ENCODE measurements around the gene HUWE1.
"Not testable (repeated sequence)": the region's sequence is repeated elsewhere in the genome, so short reads cannot be mapped to it uniquely, and the experiment has no call there.

HUWE1 gene

GRCh38 chrX:53723381-53723780 is 36.9 kb upstream of the HUWE1 start:
- DNase-seq (ENCODE audit: low read depth, low spot score): no peak
- no peak overlapping the region for H3K4me3 ChIP-seq (ENCODE audit: low read depth, low read length)
- POLR2A ChIA-PET: no interaction called here
- CTCF ChIA-PET: no interaction called here
- TF ChIP-seq CTCF (IDR thresholded peaks at IDR 0.05; ENCODE audit: insufficient read depth, low read length, missing control alignments): no peak

- DNase-seq (ENCODE audit: low read depth, low spot score); CTCF ChIA-PET; H3K4me3 ChIP-seq (ENCODE audit: low read depth, low read length); POLR2A ChIA-PET: not testable (repeated sequence)
Observed at GRCh38 chrX:53721610-53722009, 35.1 kb upstream of the HUWE1 start.

- CTCF ChIA-PET; DNase-seq (ENCODE audit: low read depth, low spot score); H3K4me3 ChIP-seq (ENCODE audit: low read depth, low read length); POLR2A ChIA-PET: not testable (repeated sequence)
Observed at GRCh38 chrX:53719666-53720065, 33.1 kb upstream of the HUWE1 start.

- ChIA-PET CTCF (no interaction called here), POLR2A (no interaction called here)
- no peak for DNase-seq (ENCODE audit: low read depth, low spot score)
Observed at GRCh38 chrX:53718073-53718472, 31.6 kb upstream of the HUWE1 start.

GRCh38 chrX:53717205-53717604 is 30.7 kb upstream of the HUWE1 start:
- ChIA-PET CTCF (no interaction called here), POLR2A (no interaction called here)

More at GRCh38 chrX:53718073-53718472, 31.6 kb upstream of the HUWE1 start:
- TF ChIP-seq CTCF (IDR thresholded peaks at IDR 0.05; ENCODE audit: insufficient read depth, low read length, missing control alignments): no peak
- H3K4me3 ChIP-seq (ENCODE audit: low read depth, low read length): no peak overlapping the region

GRCh38 chrX:53716328-53717088 is 30.0 kb upstream of the HUWE1 start:
- ChIA-PET CTCF (interaction anchor here (0.8 kb wide), 1 partner anchor 13 kb away, joined by 3 read pairs; no protein-coding TSS in a partner anchor), POLR2A (no interaction called here)
- H3K4me3 ChIP-seq (ENCODE audit: low read depth, low read length): no peak overlapping the region
- no peak for DNase-seq (ENCODE audit: low read depth, low spot score)
- no peak for TF ChIP-seq CTCF (IDR thresholded peaks at IDR 0.05; ENCODE audit: insufficient read depth, low read length, missing control alignments)

More at GRCh38 chrX:53717205-53717604, 30.7 kb upstream of the HUWE1 start:
- DNase-seq (ENCODE audit: low read depth, low spot score): no peak
- no peak for TF ChIP-seq CTCF (IDR thresholded peaks at IDR 0.05; ENCODE audit: insufficient read depth, low read length, missing control alignments)
- H3K4me3 ChIP-seq (ENCODE audit: low read depth, low read length): no peak overlapping the region

GRCh38 chrX:53715346-53715924 is 28.9 kb upstream of the HUWE1 start:
- ChIA-PET CTCF (no interaction called here), POLR2A (interaction anchor here (0.7 to 1.1 kb wide), 2 partner anchors 29 to 31 kb away, joined by 3 read pairs; partner anchors contain the start of gene HUWE1)
- DNase-seq (ENCODE audit: low read depth, low spot score): no peak
- no peak overlapping the region for H3K4me3 ChIP-seq (ENCODE audit: low read depth, low read length)
- no peak for TF ChIP-seq CTCF (IDR thresholded peaks at IDR 0.05; ENCODE audit: insufficient read depth, low read length, missing control alignments)

All from AG04449 (cell line).